ENCODE measurements around the gene FARP1.

DNA sequence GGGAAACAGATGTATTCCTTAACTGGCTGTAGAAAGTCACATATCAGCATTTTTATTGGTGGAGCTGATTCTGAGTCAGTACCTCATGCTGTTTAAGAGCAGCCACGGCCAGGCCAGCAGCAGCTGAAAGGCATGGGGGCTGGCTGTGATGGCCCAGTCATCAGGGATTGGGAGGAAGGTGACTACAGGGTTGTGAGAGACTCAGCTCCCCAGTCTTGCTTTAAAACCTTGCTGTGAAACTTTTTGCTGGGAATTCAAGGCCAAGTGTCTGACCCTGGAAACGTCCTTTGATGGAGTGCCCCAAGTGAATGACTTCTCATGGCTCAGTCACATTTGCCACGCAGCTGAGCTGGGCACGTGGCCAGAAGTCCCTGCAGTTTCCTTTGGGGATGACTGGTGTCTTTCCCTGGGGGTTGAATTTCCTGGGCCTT lies 73.3 kb downstream of the FARP1 start:
- TF ChIP-seq, protein P1, sequence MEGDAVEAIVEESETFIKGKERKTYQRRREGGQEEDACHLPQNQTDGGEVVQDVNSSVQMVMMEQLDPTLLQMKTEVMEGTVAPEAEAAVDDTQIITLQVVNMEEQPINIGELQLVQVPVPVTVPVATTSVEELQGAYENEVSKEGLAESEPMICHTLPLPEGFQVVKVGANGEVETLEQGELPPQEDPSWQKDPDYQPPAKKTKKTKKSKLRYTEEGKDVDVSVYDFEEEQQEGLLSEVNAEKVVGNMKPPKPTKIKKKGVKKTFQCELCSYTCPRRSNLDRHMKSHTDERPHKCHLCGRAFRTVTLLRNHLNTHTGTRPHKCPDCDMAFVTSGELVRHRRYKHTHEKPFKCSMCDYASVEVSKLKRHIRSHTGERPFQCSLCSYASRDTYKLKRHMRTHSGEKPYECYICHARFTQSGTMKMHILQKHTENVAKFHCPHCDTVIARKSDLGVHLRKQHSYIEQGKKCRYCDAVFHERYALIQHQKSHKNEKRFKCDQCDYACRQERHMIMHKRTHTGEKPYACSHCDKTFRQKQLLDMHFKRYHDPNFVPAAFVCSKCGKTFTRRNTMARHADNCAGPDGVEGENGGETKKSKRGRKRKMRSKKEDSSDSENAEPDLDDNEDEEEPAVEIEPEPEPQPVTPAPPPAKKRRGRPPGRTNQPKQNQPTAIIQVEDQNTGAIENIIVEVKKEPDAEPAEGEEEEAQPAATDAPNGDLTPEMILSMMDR (IDR thresholded peaks at IDR 0.05), result no peak
- TF ChIP-seq EP300 (IDR thresholded peaks at IDR 0.05), result no peak
- TF ChIP-seq POLR2AphosphoS5 (IDR thresholded peaks at IDR 0.05), result peak in 2 of 3 donors; percentile 26 to 35
- no peak for TF ChIP-seq POLR2A (IDR thresholded peaks at IDR 0.05)
